NB4 (cell line): Measurements from ENCODE around the gene GAPT.

Experiments used
- CTCF ChIP-seq: IDR thresholded peaks from one replicate; pipeline ENCODE4 v1.5.1; 2012; ENCODE audit warnings: low read depth, low read length
- MYC ChIP-seq: IDR thresholded peaks from 2 replicates; pipeline ENCODE4 v1.6.1; 2011; ENCODE audit warnings: low read depth, low read length

GRCh38 chr5:58456026-58456425 lies 35.2 kb upstream of the GAPT start:
- TF ChIP-seq CTCF (no peak), MYC (no peak)
